T-cell (primary cell): ENCODE results near the gene SLCO2B1. TPM values are rescaled to one million over a fixed set of nuclear protein-coding genes. Genes with fewer than 3 reads are reported as not detected.

Experiments used
- ATAC-seq, 4 experiments: fragments of 200-7000 bp in 3 of 4; fragments of 150-1000 bp in 1 of 4; cut with Tn5 transposase; replicated peaks in 1 of 4; 1 replicate in 3 of 4; 2 replicates in 1 of 4; pipeline ENCODE4 v1.10.0; 2021; ENCODE audit warnings: moderate library complexity in 3 of 4, mild to moderate bottlenecking in 2 of 4, moderate number of reproducible peaks in 1 of 4
- CTCF ChIA-PET, 2 donors: fragments of 300-600 bp; sonication (Branson Sonifier 250); formaldehyde crosslinking; loops; one replicate each; lab custom pipeline; 2022; ENCODE audit warnings: antibody characterized with exemption in 2 of 2; lab: Charles Lee
- POLR2A ChIA-PET, 2 donors: fragments of 300-600 bp; sonication (Branson Sonifier 250); formaldehyde crosslinking; loops; one replicate each; lab custom pipeline; 2022; ENCODE audit warnings: antibody characterized with exemption in 2 of 2; lab: Charles Lee
- DNase-seq, 35 experiments: peaks; one replicate each; pipeline versions ENCODE4 v3.0.0 to v3.0.0-alpha.2; 2013 to 2023
- H3K27ac ChIP-seq: one replicate; pipeline ENCODE4 v1.5.1; 2013; ENCODE audit warnings: low read length
- H3K27me3 ChIP-seq, 2 experiments: replicated peaks in 1 of 2; 1 replicate in 1 of 2; 2 replicates in 1 of 2; pipeline versions ENCODE4 v1.6.1 to v1.7.0; 2013; ENCODE audit warnings: low read length in 1 of 2, mixed read lengths in 1 of 2; ENCODE audit not compliant: control insufficient read depth in 2 of 2, insufficient read depth in 2 of 2; ENCODE audit errors: extremely low read depth in 1 of 2
- H3K36me3 ChIP-seq, 2 donors: 1 replicate in 1 of 2; 2 replicates in 1 of 2; pipeline versions ENCODE4 v1.6.1 to v1.7.0; 2013; ENCODE audit warnings: low read length in 1 of 2; ENCODE audit not compliant: control insufficient read depth in 2 of 2, insufficient read depth in 1 of 2; ENCODE audit errors: extremely low read depth in 1 of 2
- H3K4me1 ChIP-seq, 2 experiments: 1 replicate in 1 of 2; 2 replicates in 1 of 2; pipeline versions ENCODE4 v1.6.1 to v1.7.0; 2013; ENCODE audit warnings: low read length in 2 of 2, mixed read lengths in 1 of 2; ENCODE audit not compliant: insufficient read depth in 2 of 2, control insufficient read depth in 1 of 2; ENCODE audit errors: extremely low read depth in 1 of 2
- H3K4me3 ChIP-seq, 2 donors: 1 replicate in 1 of 2; 2 replicates in 1 of 2; pipeline versions ENCODE4 v1.5.1 to v1.7.0; 2013; ENCODE audit warnings: mild to moderate bottlenecking in 2 of 2, low read length in 1 of 2, moderate library complexity in 1 of 2; ENCODE audit not compliant: control insufficient read depth in 1 of 2; ENCODE audit errors: extremely low read depth in 1 of 2
- H3K9me3 ChIP-seq: 2 replicates; pipeline ENCODE4 v1.7.0; 2013
- H3K27ac Mint-ChIP-seq, 2 donors: one replicate each; pipeline ENCODE4 v1.8.0; 2020 to 2021; ENCODE audit warnings: mild to moderate bottlenecking in 2 of 2, mixed read lengths in 2 of 2
- H3K27me3 Mint-ChIP-seq, 2 donors: one replicate each; pipeline ENCODE4 v1.8.0; 2021 to 2022; ENCODE audit warnings: mixed read lengths in 2 of 2
- H3K36me3 Mint-ChIP-seq: one replicate; pipeline ENCODE4 v1.8.0; 2021; ENCODE audit warnings: mixed read lengths
- H3K4me1 Mint-ChIP-seq, 3 donors: one replicate each; pipeline ENCODE4 v1.8.0; 2020 to 2022; ENCODE audit warnings: mixed read lengths in 3 of 3, mild to moderate bottlenecking in 1 of 3
- H3K4me3 Mint-ChIP-seq, 3 donors: one replicate each; pipeline ENCODE4 v1.8.0; 2020 to 2022; ENCODE audit warnings: mild to moderate bottlenecking in 3 of 3, mixed read lengths in 3 of 3, moderate library complexity in 3 of 3
- H3K9me3 Mint-ChIP-seq, 3 donors: one replicate each; pipeline ENCODE4 v1.8.0; 2020 to 2022; ENCODE audit warnings: mixed read lengths in 3 of 3
- WGBS: methylation state at CpG from one replicate; pipeline ENCODE4 v1.1.5; 2013; ENCODE audit warnings: missing lambda C conversion rate; ENCODE audit not compliant: insufficient coverage; 5-methylcytosine and 5-hydroxymethylcytosine counted together
- total RNA-seq, 35 experiments: library from RNA in 6 of 35; stranded (reverse) in 6 of 35; fragments of 120-200 nt in 1 of 35; gene quantifications; one replicate each; pipeline versions ENCODE4 v1.2.1 to v1.2.4 and lab custom pipeline; 2013 to 2026

Gene SLCO2B1
- total RNA-seq, 5 donors from 2014 or later (not counting 1 experiment from before 2014, with no cell fraction given): 0.55 to 0.79 (median 0.63) TPM; not detected in 2

DNA sequence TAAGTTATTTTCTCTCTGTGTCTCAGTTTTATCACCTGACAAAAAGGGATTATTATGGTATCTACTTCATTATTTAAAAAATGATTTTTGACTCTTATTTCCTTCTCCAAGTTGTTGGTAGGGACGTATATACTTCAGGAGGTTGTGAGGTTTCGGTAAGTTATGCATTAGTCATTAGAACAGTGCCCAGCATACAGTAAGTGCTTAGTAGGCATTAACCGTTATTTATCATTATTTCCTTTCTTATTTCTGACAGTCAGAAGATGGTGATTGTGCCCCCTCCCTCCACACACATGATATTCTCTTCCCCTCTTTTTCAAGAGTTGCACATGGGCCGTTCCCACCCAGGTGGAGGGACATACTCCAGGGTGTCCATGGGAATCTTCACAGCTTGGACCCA, 36.1 kb downstream of the SLCO2B1 start:
- ChIA-PET CTCF (no interaction called here), POLR2A (no interaction called here)
- Histone ChIP-seq H3K27me3 (peaks cover 0 to 21% of the 10 kb centered on the region in 2 experiments), H3K36me3 (no peaks in the 10 kb centered on the region), H3K4me1 (no peaks in the 10 kb centered on the region), H3K4me3 (no peak overlapping the region), H3K27ac (no peak overlapping the region), H3K9me3 (no peaks in the 10 kb centered on the region)
- Mint-ChIP-seq H3K4me3 (no peak overlapping the region), H3K4me1 (no peaks in the 10 kb centered on the region), H3K9me3 (no peaks in the 10 kb centered on the region), H3K27me3 (peaks cover 5 to 6% of the 10 kb centered on the region in 2 donors), H3K36me3 (no peaks in the 10 kb centered on the region), H3K27ac (no peak overlapping the region)
- WGBS: no CpG with 5 or more reads among the region's 4 CpGs
- ATAC-seq (no peak), DNase-seq (no peak)

- CTCF ChIA-PET: no interaction called here
- Histone ChIP-seq H3K4me1 (no peaks in the 10 kb centered on the region), H3K36me3 (no peaks in the 10 kb centered on the region), H3K9me3 (no peaks in the 10 kb centered on the region), H3K4me3 (no peak overlapping the region), H3K27me3 (peaks cover 0 to 17% of the 10 kb centered on the region in 2 experiments), H3K27ac (no peak overlapping the region)
- Mint-ChIP-seq H3K9me3 (no peaks in the 10 kb centered on the region), H3K4me3 (no peak overlapping the region), H3K27me3 (no peaks in the 10 kb centered on the region), H3K27ac (no peak overlapping the region), H3K4me1 (no peaks in the 10 kb centered on the region), H3K36me3 (no peaks in the 10 kb centered on the region)
- ATAC-seq (no peak), DNase-seq (no peak)
- POLR2A ChIA-PET: no interaction called here
- 71% methylated on average over 4 of the region's 4 CpGs for WGBS
These were observed 37.8 kb downstream of the SLCO2B1 start for GRCh38 chr11:75188671-75189070.

- H3K36me3 ChIP-seq: no peaks in the 10 kb centered on the region
- H3K36me3 Mint-ChIP-seq: no peaks in the 10 kb centered on the region
- ChIA-PET CTCF (no interaction called here), POLR2A (interaction anchor here in 1 of 2 donors (0.6 kb wide), 1 partner anchor 102 kb away, joined by 13 read pairs; no protein-coding TSS in a partner anchor)
- no peak overlapping the region for H3K4me3 Mint-ChIP-seq
- H3K27ac ChIP-seq: no peak overlapping the region
- 68% methylated on average over 2 of the region's 5 CpGs for WGBS
- ATAC-seq (no peak), DNase-seq (no peak)
- H3K27me3 ChIP-seq: peaks cover 0 to 15% of the 10 kb centered on the region in 2 experiments
- no peaks in the 10 kb centered on the region for H3K4me1 ChIP-seq
- H3K27me3 Mint-ChIP-seq: no peaks in the 10 kb centered on the region
- H3K4me3 ChIP-seq: no peak overlapping the region
- no peaks in the 10 kb centered on the region for H3K9me3 ChIP-seq
- no peaks in the 10 kb centered on the region for H3K9me3 Mint-ChIP-seq
- no peak overlapping the region for H3K27ac Mint-ChIP-seq
- H3K4me1 Mint-ChIP-seq: no peaks in the 10 kb centered on the region
These were observed 38.2 kb downstream of the SLCO2B1 start for GRCh38 chr11:75189108-75189507.

DNA sequence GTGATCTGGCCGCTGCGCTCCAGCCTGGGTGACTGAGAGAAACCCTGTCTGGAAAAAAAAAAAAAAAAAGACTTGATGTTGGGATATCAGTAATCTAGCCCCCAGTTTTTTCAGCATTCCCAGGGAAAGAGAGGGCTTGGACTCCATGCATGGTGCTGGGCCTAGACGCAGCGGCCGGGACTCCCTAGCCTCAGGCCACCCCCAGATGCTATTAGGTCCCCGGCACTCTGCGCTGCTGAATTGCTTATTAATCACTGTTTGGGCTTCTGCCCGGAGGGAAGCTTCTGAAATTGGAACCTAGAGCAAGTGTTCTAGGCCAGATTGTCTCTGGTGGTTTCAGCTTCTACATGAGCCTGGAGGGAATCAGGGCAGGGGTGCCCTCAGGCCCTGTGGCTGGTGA, 39.0 kb downstream of the SLCO2B1 start:
- H3K4me3 ChIP-seq: no peak overlapping the region
- no peak overlapping the region for H3K27ac ChIP-seq
- no peaks in the 10 kb centered on the region for H3K27me3 Mint-ChIP-seq
- no peaks in the 10 kb centered on the region for H3K9me3 ChIP-seq
- H3K27ac Mint-ChIP-seq: no peak overlapping the region
- 98% methylated on average over 6 of the region's 8 CpGs for WGBS
- no peaks in the 10 kb centered on the region for H3K4me1 Mint-ChIP-seq
- no peak overlapping the region for H3K4me3 Mint-ChIP-seq
- H3K27me3 ChIP-seq: peaks cover 0 to 16% of the 10 kb centered on the region in 2 experiments
- H3K36me3 Mint-ChIP-seq: no peaks in the 10 kb centered on the region
- H3K9me3 Mint-ChIP-seq: no peaks in the 10 kb centered on the region
- DNase-seq (no peak), ATAC-seq (no peak)
- no peaks in the 10 kb centered on the region for H3K36me3 ChIP-seq
- ChIA-PET POLR2A (interaction anchor here in 1 of 2 donors (0.6 kb wide), 1 partner anchor 101 kb away, joined by 13 read pairs; no protein-coding TSS in a partner anchor), CTCF (no interaction called here)
- no peaks in the 10 kb centered on the region for H3K4me1 ChIP-seq

DNA sequence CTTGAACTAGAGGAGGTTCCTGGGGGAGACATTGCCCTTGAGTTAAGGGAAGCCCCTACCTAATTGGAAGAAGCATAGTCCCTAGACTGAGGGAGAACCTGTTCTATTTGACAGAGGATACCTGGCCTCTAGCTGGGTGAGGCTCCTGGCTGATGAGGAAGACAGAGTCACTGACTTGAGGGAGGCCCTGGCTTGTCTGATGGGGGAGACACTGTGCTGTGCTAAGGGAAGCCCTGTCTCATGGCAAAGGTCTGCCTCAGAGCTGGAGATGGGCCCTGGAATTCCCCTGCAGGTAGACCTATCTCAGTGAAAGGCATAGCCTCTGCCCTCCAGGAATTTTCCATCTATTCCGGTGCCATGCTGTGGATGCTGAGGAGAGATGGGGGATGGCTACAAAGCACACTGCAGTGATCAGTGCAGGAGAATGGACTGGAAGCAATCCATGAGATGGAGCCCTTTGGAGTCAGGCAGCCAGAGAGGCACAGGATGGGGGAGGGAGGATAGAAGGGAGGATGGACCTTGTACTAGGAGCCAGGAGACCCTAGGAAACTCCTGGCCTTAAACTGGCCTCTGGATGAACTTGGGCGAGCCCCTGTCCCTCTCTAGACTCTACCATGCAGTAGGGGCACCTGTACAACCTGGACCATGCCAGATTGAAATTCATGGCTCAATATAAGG, 39.9 kb downstream of the SLCO2B1 start:
- ATAC-seq (no peak), DNase-seq (no peak)
- Mint-ChIP-seq H3K27me3 (no peaks in the 10 kb centered on the region), H3K9me3 (no peaks in the 10 kb centered on the region), H3K27ac (no peak overlapping the region), H3K36me3 (no peaks in the 10 kb centered on the region), H3K4me3 (no peak overlapping the region), H3K4me1 (no peaks in the 10 kb centered on the region)
- no peaks in the 10 kb centered on the region for H3K36me3 ChIP-seq
- CTCF ChIA-PET: no interaction called here
- WGBS: 60% methylated on average over 2 of the region's 2 CpGs
- H3K4me3 ChIP-seq: no peak overlapping the region
- no peaks in the 10 kb centered on the region for H3K9me3 ChIP-seq
- H3K4me1 ChIP-seq: no peaks in the 10 kb centered on the region
- H3K27ac ChIP-seq: no peak overlapping the region
- peaks cover 0 to 20% of the 10 kb centered on the region in 2 experiments for H3K27me3 ChIP-seq
- POLR2A ChIA-PET: no interaction called here

DNA sequence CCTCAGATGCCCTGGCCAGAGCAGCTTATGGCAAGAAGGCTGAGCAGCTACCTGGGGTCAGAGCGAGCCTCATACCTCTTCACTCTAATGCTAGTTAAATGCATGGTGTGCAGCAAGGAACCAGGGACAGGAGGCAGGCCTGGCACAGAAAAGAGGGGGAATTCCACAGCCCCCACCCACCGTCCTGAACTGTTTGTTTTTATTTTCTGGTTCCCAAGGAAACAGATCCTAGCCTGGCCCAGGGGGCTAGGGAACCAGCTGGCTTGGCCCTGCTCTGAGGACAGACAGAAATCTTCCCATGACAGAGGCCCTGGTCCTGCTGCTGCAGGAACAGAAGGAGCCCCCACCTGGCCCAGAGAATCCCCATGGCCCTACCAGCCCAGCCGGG, 40.4 kb downstream of the SLCO2B1 start:
- Histone ChIP-seq H3K27me3 (peaks cover 0 to 20% of the 10 kb centered on the region in 2 experiments), H3K36me3 (no peaks in the 10 kb centered on the region), H3K27ac (no peak overlapping the region), H3K4me1 (no peaks in the 10 kb centered on the region), H3K4me3 (no peak overlapping the region), H3K9me3 (no peaks in the 10 kb centered on the region)
- Mint-ChIP-seq H3K4me3 (no peak overlapping the region), H3K4me1 (no peaks in the 10 kb centered on the region), H3K36me3 (no peaks in the 10 kb centered on the region), H3K9me3 (no peaks in the 10 kb centered on the region), H3K27ac (no peak overlapping the region), H3K27me3 (no peaks in the 10 kb centered on the region)
- DNase-seq (no peak), ATAC-seq (no peak)
- no CpG with 5 or more reads among the region's 3 CpGs for WGBS
- CTCF ChIA-PET: no interaction called here
- POLR2A ChIA-PET: no interaction called here
